ENCODE measurements around the gene RHOA. TPM values are rescaled to one million over a fixed set of nuclear protein-coding genes. Genes with fewer than 3 reads are reported as not detected.

RHOA gene
- polyA plus RNA-seq, 2 of the 4 experiments (the other 2 are of a cell fraction) = 332 to 549 TPM

GRCh38 chr3:49341996-49342395 lies 69.8 kb downstream of the RHOA start:
- H3K4me1 ChIP-seq = peaks cover 22% of the 10 kb centered on the region
- TF ChIP-seq SREBF2 (IDR thresholded peaks at IDR 0.05) (no peak), HOXA7 (CRISPR knock-in tag; IDR thresholded peaks at IDR 0.05) (no peak)
- H3K9me3 ChIP-seq = no peaks in the 10 kb centered on the region
- ChIA-PET CTCF (no interaction called here), POLR2A (interaction anchor here (0.6 kb wide), 1 partner anchor 194 kb away, joined by 3 read pairs; no protein-coding TSS in a partner anchor)
- ATAC-seq (no peak), FAIRE-seq (no peak), DNase-seq (ENCODE audit: low read depth in 1 of 2, low spot score in 1 of 2) (no peak)
- no peak overlapping the region for H3K27ac ChIP-seq
- no peak overlapping the region for H3K4me2 ChIP-seq
- 92% methylated on average over 6 of the region's 6 CpGs for WGBS (ENCODE audit: missing lambda C conversion rate)
- H3K4me3 ChIP-seq = no peak overlapping the region

- Histone ChIP-seq H3K4me2 (peak within 1 kb of the TSS; percentile 85), H3K4me1 (peaks cover 14% of the 10 kb centered on the region; the same call in 2 of the 3 replicates), H3K9me3 (no peaks in the 10 kb centered on the region), H3K27ac (peak within 1 kb of the TSS; percentile 90 to 92), H3K4me3 (peak within 1 kb of the TSS; percentile 81)
- DNase-seq (ENCODE audit: low read depth in 1 of 2, low spot score in 1 of 2) = peak; percentile 62 to 84
- ChIA-PET CTCF (interaction anchor here (0.7 to 2.2 kb wide), 19 partner anchors 9 to 169 kb away, joined by 3 to 13 read pairs (median 4); partner anchors contain the start of genes GPX1, KLHDC8B and NICN1), POLR2A (interaction anchor here (0.7 to 2.3 kb wide), 9 partner anchors 11 to 219 kb away, joined by 3 to 14 read pairs (median 4); partner anchors contain the start of genes DAG1, GPX1, RHOA and TCTA)
- FAIRE-seq = no peak
- 26% methylated on average over 34 of the region's 70 CpGs for WGBS (ENCODE audit: missing lambda C conversion rate)
- peak; percentile 95 to 98 for ATAC-seq
- peak; percentile 48; the same call in 1 of the 3 replicates for TF ChIP-seq BCL3 (IDR thresholded peaks at IDR 0.05)
- peak; percentile 35; the same call in 1 of the 2 replicates for TF ChIP-seq GATA3 (IDR thresholded peaks at IDR 0.05; ENCODE audit: borderline replicate concordance)
- no peak for TF ChIP-seq ZC3H11A (IDR thresholded peaks at IDR 0.05)
- no peak for TF ChIP-seq JUNB (IDR thresholded peaks at IDR 0.05)
- TF ChIP-seq REST (IDR thresholded peaks at IDR 0.05) = no peak
- no peak for TF ChIP-seq KDM1A (IDR thresholded peaks at IDR 0.05; ENCODE audit: low read depth)
- TF ChIP-seq CHD2 (IDR thresholded peaks at IDR 0.05; ENCODE audit: low read length, partially characterized antibody) = no peak
- peak; percentile 98 for TF ChIP-seq E2F6 (IDR thresholded peaks at IDR 0.05; ENCODE audit: borderline replicate concordance, low read depth)
- TF ChIP-seq EHF (CRISPR knock-in tag; IDR thresholded peaks at IDR 0.05) = no peak
- TF ChIP-seq MYC (IDR thresholded peaks at IDR 0.05; ENCODE audit: borderline replicate concordance, low read length) = peak; percentile 61; the same call in 1 of the 2 replicates
- TF ChIP-seq NR3C1 (IDR thresholded peaks at IDR 0.05) = no peak
- peak; percentile 95 for TF ChIP-seq MAX (IDR thresholded peaks at IDR 0.05)
- TF ChIP-seq PHF8 (IDR thresholded peaks at IDR 0.05; ENCODE audit: borderline replicate concordance, low read depth) = peak; percentile 68
- no peak for TF ChIP-seq ZSCAN20 (CRISPR knock-in tag; IDR thresholded peaks at IDR 0.05)
- TF ChIP-seq HOXA7 (CRISPR knock-in tag; IDR thresholded peaks at IDR 0.05) = no peak
- no peak for TF ChIP-seq KDM5A (IDR thresholded peaks at IDR 0.05)
- 0 out of 2 replicates have a peak, but pooled peaks have one; percentile 42 for TF ChIP-seq HOXB13 (CRISPR knock-in tag; IDR thresholded peaks at IDR 0.05; ENCODE audit: low read depth)
- TF ChIP-seq CBX8 (IDR thresholded peaks at IDR 0.05) = no peak
- no peak for TF ChIP-seq MAZ (IDR thresholded peaks at IDR 0.05; ENCODE audit: borderline replicate concordance, low read depth, low read length)
- peak; percentile 65 for TF ChIP-seq POLR2A (IDR thresholded peaks at IDR 0.05; ENCODE audit: low read length)
- peak; percentile 28; the same call in 2 of the 3 replicates for TF ChIP-seq CTCF (IDR thresholded peaks at IDR 0.05)
- TF ChIP-seq ATOH8 (CRISPR knock-in tag; IDR thresholded peaks at IDR 0.05; ENCODE audit: low read depth) = peak; percentile 24; the same call in 1 of the 2 replicates
- peak; percentile 58 to 68; a peak in 4 of 5 replicates for TF ChIP-seq JUN (IDR thresholded peaks at IDR 0.05)
- TF ChIP-seq NFE2L2 (conservative IDR thresholded peaks at IDR 0.05; ENCODE audit: low read length) = no peak
- TF ChIP-seq RAD21 (conservative IDR thresholded peaks at IDR 0.05 in 1 of 2, IDR thresholded peaks at IDR 0.05 in 1 of 2) = peak; percentile 33 to 44; a peak in 3 of 5 replicates
- TF ChIP-seq HOXB5 (CRISPR knock-in tag; IDR thresholded peaks at IDR 0.05) = 0 out of 2 replicates have a peak, but pooled peaks have one; percentile 47
- peak; percentile 44 for TF ChIP-seq SMC3 (IDR thresholded peaks at IDR 0.05)
Measured at GRCh38 chr3:49339941-49340800, 71.6 kb downstream of the RHOA start, which contains the start of gene USP4. Gene USP4 (minus strand): TSS chr3:49340053. CDS start chr3:49340024, 29 bp downstream.
